Gastrocnemius medialis (tissue), 4 donors: Measurements from ENCODE around the gene KCNQ5. TPM values are rescaled to one million over a fixed set of nuclear protein-coding genes. Genes with fewer than 3 reads are reported as not detected.

Source experiments
- ATAC-seq, 2 donors: fragments of 150-250 bp; one replicate each; pipeline ENCODE4 v1.9.1; 2016
- DNase-seq, 2 donors: peaks; one replicate each; pipeline ENCODE4 v3.0.0-alpha.2; 2019
- H3K27ac ChIP-seq, 4 donors: fragments of 200-600 bp; sonication (generic); 1 replicate in 1 of 4; 2 replicates in 3 of 4; pipeline ENCODE4 v1.5.1; 2016 to 2018; ENCODE audit warnings: mild to moderate bottlenecking in 2 of 4, moderate library complexity in 1 of 4
- H3K27me3 ChIP-seq, 3 donors: fragments of 200-600 bp; sonication (generic) in 2 of 3; 1 replicate in 1 of 3; 2 replicates in 2 of 3; pipeline versions ENCODE4 v1.5.1 to v1.6.0; 2016 to 2019; ENCODE audit warnings: mild to moderate bottlenecking in 1 of 3, moderate library complexity in 1 of 3
- H3K36me3 ChIP-seq, 2 donors: fragments of 200-600 bp; sonication (generic) in 1 of 2; one replicate each; pipeline ENCODE4 v1.5.1; 2017 to 2018
- H3K4me1 ChIP-seq, 2 donors: fragments of 200-600 bp; sonication (generic) in 1 of 2; one replicate each; pipeline ENCODE4 v1.5.1; 2016 to 2017; ENCODE audit warnings: mild to moderate bottlenecking in 2 of 2
- H3K4me3 ChIP-seq, 4 donors: fragments of 200-600 bp; sonication (generic) in 3 of 4; 1 replicate in 1 of 4; 2 replicates in 3 of 4; pipeline ENCODE4 v1.5.1; 2016 to 2019; ENCODE audit warnings: mild to moderate bottlenecking in 2 of 4
- H3K9me3 ChIP-seq, 3 donors: fragments of 200-600 bp; sonication (generic) in 2 of 3; 1 replicate in 1 of 3; 2 replicates in 2 of 3; pipeline ENCODE4 v1.5.1; 2016 to 2019
- CTCF ChIP-seq, 5 experiments: fragments of 450-650 bp in 3 of 5; fragments of 200-600 bp in 2 of 5; sonication (generic) in 2 of 5; IDR thresholded peaks in 4 of 5; conservative IDR thresholded peaks in 1 of 5; 1 replicate in 4 of 5; 2 replicates in 1 of 5; pipeline ENCODE4 v1.5.1; 2016 to 2019; ENCODE audit warnings: antibody characterized with exemption in 5 of 5, mild to moderate bottlenecking in 3 of 5, moderate library complexity in 3 of 5
- POLR2A ChIP-seq, 2 donors: fragments of 450-650 bp; IDR thresholded peaks; one replicate each; pipeline ENCODE4 v1.6.1; 2017; ENCODE audit warnings: antibody characterized with exemption in 2 of 2, mild to moderate bottlenecking in 2 of 2, moderate library complexity in 2 of 2
- in situ Hi-C, 4 donors: fragments of 200-750 bp; cut with MboI; loops; one replicate each; pipeline versions ENCODE4 v1.15.0 to v1.8.0; 2017; ENCODE audit warnings: low sequenced_read_pairs in 4 of 4
- intact Hi-C: fragments of 100-400 bp; cut with DNase I; formaldehyde crosslinking; loops from one replicate; pipeline ENCODE4 v1.15.1; 2023; ENCODE audit warnings: low total_unique reads
- total RNA-seq, 4 donors: library from RNA; depleted of rRNA; stranded (reverse); fragments of >200 nt; gene quantifications; one replicate each; pipeline versions ENCODE4 v1.1.0 to v1.2.3, GENCODE V29; 2016

KCNQ5 gene
- total RNA-seq, 4 donors from 2014 or later, result 5.3 to 19.3 (median 15.1) TPM

DNA sequence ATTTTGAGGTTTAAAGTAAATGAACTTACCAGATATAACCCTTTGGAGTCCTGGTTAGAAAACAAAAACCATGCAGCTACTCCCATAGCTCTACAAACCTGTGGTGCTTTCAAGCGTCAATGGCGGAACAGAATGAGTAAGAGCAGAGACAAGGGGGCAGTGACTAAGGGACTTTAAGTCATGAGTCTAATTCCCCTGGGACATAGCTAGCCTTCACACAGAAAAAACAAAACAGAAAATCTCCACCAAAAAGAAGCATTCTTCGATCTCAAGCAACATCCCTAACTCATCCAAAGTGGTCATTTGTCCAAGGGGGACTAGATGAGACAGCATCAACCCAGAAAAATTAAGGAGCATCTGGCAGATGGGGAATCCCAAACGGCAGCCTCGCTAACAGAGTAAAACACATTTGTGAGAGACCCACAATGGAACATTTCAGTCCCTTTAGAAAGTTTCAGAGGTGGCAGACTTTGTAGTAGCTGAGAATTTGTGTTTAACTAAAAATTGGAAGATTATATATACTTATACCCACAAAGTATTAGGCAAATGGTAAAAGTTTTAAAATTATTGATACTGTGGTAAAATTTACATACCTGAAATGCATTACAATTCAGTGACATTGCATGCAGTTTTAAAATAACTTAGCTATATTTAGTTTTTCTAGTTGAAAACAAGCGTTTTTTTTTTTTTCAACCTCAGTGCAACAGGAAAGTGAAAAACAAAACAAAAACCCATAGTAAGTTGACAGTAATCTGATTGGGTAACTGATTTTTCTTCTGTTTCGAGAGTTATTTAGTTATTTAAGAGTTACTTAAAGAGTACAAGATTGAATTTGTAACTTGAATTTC is 67.5 kb downstream of the KCNQ5 start:
- Histone ChIP-seq H3K27ac (no peak overlapping the region), H3K27me3 (no peaks in the 10 kb centered on the region), H3K36me3 (peaks cover 0 to 6% of the 10 kb centered on the region in 2 donors), H3K9me3 (no peaks in the 10 kb centered on the region), H3K4me1 (no peaks in the 10 kb centered on the region), H3K4me3 (no peak overlapping the region)
- intact Hi-C loops (no loop called here), in situ Hi-C loops (no loop called here)
- ATAC-seq (no peak), DNase-seq (no peak)
- TF ChIP-seq CTCF (IDR thresholded peaks at IDR 0.05 in 4 of 5, conservative IDR thresholded peaks at IDR 0.05 in 1 of 5), result no peak
- TF ChIP-seq POLR2A (IDR thresholded peaks at IDR 0.05), result no peak

- in situ Hi-C loops (no loop called here), intact Hi-C loops (no loop called here)
- Histone ChIP-seq H3K27me3 (no peaks in the 10 kb centered on the region), H3K4me1 (no peaks in the 10 kb centered on the region), H3K9me3 (no peaks in the 10 kb centered on the region), H3K27ac (no peak overlapping the region), H3K4me3 (no peak overlapping the region), H3K36me3 (peaks cover 0 to 6% of the 10 kb centered on the region in 2 donors)
- no peak for ATAC-seq
- TF ChIP-seq CTCF (IDR thresholded peaks at IDR 0.05 in 4 of 5, conservative IDR thresholded peaks at IDR 0.05 in 1 of 5) (no peak), POLR2A (IDR thresholded peaks at IDR 0.05) (no peak)
- DNase-seq, result no peak
These were observed 69.4 kb downstream of the KCNQ5 start for GRCh38 chr6:72691249-72691648.

- H3K27me3 ChIP-seq, result no peaks in the 10 kb centered on the region
- TF ChIP-seq CTCF (IDR thresholded peaks at IDR 0.05 in 4 of 5, conservative IDR thresholded peaks at IDR 0.05 in 1 of 5), result no peak
- no peak for TF ChIP-seq POLR2A (IDR thresholded peaks at IDR 0.05)
- H3K36me3 ChIP-seq, result no peaks in the 10 kb centered on the region
- intact Hi-C loops (no loop called here), in situ Hi-C loops (no loop called here)
- no peak for ATAC-seq
- H3K9me3 ChIP-seq, result no peaks in the 10 kb centered on the region
- H3K4me1 ChIP-seq, result no peaks in the 10 kb centered on the region
- no peak overlapping the region for H3K4me3 ChIP-seq
- H3K27ac ChIP-seq, result no peak overlapping the region
- no peak for DNase-seq
These were observed 74.2 kb downstream of the KCNQ5 start for GRCh38 chr6:72696055-72696454.

DNA sequence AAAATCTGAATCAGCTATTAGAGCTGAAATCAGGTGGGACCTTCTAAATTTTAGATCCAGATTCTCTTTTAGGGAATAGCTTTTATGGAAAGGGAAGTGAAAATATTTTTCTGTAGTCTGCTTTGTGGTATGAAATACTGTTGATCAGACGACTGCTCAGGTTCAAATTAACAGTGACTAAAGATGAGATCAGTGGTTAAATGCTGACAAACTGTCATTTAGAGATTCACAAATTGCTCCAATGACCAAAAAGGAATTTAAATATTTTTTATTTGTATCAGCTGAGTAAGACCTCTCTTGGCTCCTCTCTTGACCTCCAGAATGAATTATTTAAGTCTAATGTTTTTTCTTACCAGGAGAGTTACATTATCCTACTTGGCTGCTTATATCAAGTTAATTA is 77.3 kb downstream of the KCNQ5 start:
- Histone ChIP-seq H3K9me3 (no peaks in the 10 kb centered on the region), H3K4me3 (no peak overlapping the region), H3K4me1 (no peaks in the 10 kb centered on the region), H3K27ac (no peak overlapping the region), H3K27me3 (no peaks in the 10 kb centered on the region), H3K36me3 (no peaks in the 10 kb centered on the region)
- in situ Hi-C loops, result no loop called here
- ATAC-seq (no peak), DNase-seq (no peak)
- intact Hi-C loops, result no loop called here
- TF ChIP-seq POLR2A (IDR thresholded peaks at IDR 0.05), result no peak
- no peak for TF ChIP-seq CTCF (IDR thresholded peaks at IDR 0.05 in 4 of 5, conservative IDR thresholded peaks at IDR 0.05 in 1 of 5)
